NCI-H1092 treated with DMSO at 0.1 percent for 48 hours (cell line): ENCODE measurements around the gene MCCC1.
"Not testable (repeated sequence)": the region's sequence is repeated elsewhere in the genome, so short reads cannot be mapped to it uniquely, and the experiment has no call there.

Experiments
- DNase-seq: peaks from one replicate; lab custom pipeline; 2025; lab: John Stamatoyannopoulos, UW

MCCC1 gene

DNA sequence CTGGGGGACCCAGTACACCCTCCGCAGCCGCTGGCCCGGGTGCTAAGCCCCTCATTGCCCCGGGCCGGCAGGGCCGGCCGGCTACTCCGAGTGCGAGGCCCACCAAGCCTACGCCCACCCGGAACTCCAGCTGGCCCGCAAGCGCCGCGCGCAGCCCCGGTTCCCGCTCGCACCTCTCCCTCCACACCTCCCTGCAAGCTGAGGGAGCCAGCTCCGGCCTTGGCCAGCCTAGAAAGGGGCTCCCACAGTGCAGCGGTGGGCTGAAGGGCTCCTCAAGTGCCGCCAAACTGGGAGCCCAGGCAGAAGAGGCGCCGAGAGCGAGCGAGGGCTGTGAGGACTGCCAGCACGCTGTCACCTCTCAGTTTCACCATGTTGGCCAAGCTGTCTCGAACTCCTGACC, 4.7 kb upstream of the MCCC1 start:
- DNase-seq: not testable (repeated sequence)

DNA sequence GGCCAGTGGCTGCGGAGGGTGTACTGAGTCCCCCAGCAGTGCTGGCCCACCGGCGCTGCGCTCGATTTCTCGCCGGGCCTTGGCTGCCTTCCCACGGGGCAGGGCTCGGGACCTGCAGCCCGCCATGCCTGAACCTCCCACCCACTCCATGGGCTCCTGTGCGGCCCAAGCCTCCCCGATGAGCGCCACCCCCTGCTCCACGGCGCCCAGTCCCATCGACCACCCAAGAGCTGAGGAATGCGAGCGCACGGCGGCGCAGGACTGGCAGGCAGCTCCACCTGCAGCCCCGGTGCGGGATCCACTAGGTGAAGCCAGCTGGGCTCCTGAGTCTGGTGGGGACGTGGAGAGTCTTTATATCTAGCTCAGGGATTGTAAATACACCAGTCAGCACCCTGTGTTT, 1.7 kb upstream of the MCCC1 start:
- not testable (repeated sequence) for DNase-seq

DNA sequence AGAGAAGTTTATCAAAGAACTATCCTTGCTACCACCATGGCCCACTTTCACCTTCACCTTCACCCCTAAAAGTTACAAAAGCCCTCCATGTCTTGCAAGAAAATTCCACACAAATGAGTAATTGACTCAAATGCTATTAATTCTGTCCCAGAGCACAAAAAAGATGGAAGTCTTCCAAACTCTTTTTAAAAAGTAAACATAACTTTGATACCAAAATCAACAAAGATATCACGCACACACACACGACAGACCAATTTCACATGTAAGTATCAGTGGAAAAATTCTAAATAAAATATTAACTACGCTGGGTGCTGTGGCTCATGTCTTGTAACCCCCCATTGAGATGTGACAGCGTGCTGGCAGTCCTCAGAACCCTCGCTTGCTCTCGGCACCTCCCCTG, 1.1 kb upstream of the MCCC1 start:
- DNase-seq: no peak

DNA sequence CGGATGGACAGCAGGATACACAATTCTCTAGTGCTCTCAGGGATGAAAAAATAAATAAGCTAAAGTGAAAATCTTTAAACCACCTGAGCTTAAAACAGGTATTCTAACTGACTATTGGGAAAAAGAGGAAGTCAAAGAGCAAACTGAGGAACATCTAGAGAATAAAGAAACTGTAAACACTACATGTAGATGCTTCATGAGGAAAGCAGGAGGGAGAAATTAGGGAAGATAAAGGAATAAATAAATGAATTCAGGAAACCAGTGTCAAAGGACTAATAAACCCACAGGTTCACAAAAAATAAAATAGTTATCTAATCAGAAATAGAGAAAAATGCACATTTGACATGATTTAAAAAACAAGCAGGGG, 525 bp upstream of the MCCC1 start:
- no peak for DNase-seq

DNA sequence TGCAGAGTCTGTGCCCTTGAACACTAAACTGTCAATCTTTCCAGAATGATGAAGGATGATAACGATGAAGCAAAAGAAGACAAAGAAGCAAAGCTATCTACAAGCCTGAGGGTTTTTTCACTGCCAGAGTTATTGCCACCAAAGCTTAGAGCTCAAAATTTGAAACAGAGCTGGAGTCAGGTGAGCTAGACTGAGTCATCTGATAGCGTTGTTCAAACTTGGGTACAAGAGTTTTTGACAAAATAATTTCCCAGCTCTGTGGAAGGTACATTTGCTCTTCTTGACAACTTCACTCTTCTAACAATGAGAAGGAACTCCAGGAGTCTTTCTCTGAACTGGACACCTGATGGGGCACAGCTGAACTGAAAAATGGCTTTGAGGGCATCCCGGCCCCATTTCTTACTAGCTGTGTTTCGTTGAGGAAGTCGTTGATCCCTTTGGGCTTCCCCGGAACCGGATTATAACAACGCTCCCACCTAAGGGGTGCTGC, 715 bp downstream of the MCCC1 start:
- peak; percentile 23 for DNase-seq

DNA sequence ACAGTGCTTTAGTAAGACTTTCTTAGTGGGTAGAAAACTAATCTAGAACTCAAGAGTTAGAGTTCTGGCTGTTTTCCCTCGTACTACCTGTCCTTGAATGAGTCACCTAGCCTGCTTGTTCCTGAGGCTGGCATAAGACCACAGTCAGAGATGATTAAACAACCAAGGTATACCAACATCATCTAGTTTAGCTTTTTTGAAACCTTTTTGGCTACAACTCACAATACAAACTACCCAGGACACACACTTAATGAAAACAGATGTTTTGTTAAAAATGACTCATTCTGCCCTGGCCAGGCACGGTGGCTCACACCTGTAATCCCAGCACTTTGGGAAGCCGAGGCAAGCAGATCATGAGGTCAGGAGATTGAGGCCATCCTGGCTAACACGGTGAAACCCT, 4.6 kb downstream of the MCCC1 start:
- no peak for DNase-seq

DNA sequence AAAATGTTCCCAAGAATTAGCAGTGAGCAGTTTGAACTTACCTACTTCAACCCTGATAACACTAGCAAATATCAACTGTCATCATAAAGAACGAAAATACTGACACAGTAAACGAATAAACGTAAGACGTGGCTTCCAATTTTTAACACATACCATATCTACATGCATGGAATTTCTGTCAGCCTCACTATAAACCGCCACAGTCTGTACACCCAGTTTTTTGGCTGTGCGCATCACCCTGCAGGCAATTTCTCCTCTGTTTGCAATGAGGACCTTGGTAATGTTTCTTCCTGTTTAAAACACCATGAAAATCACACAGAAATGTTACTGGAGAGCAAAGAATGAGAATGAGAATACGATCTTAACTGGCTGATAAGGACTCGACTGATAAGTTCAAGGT, 7.0 kb downstream of the MCCC1 start:
- DNase-seq: no peak

DNA sequence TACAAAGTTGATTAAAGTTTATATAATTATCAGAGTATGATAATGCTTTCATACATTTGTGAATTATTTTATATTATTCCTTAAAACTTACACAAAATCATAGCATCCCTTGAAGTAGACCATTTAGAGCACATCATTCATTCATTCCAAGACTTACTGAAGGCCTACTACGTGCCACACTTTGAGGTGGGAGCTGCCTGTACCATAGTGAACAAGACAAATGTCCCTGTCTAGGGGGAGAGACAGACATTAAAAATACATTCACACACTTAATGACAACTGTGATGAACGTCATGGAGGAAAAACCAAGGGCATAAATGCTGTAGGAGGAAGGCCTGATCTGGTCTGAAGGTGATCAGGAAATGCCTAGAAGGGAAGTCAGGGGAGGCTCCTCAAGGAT, 12.1 kb downstream of the MCCC1 start:
- no peak for DNase-seq

DNA sequence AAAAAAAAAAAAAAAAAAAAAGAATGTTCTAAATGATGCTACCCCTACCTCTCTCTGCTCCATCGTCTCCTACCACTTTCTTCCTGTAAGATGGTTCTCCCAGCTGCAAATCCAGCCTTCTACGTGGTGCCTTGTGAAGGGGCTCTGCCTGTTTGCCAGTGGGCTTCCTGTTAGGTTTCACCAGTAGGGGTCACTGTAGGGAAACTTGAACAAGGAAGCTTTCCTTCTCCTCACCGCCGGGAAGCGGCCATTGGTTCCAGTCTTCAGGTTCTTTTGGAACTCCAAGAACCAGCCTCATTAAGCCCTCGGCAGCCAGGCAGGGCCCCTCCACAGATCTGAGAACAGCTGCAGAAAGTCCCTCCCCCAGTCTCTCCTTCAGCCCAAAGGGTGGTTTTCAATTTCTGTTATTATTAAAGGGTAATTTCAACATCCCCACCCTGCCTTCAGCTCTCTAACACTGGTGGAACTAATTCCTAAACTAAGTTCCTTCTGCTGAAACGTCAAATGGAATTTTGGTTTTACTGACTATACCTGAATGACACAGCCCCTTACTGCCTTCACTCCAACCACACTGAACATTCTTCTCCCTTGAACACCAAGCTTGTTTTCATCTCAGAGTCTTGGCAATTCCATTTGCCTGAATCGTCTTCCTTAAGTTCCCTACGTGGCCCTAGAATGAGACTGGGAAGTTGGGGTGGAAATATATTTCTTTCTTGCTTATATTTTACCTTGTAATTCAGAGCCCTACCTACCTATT, 13.5 kb downstream of the MCCC1 start:
- peak; percentile 10 for DNase-seq

DNA sequence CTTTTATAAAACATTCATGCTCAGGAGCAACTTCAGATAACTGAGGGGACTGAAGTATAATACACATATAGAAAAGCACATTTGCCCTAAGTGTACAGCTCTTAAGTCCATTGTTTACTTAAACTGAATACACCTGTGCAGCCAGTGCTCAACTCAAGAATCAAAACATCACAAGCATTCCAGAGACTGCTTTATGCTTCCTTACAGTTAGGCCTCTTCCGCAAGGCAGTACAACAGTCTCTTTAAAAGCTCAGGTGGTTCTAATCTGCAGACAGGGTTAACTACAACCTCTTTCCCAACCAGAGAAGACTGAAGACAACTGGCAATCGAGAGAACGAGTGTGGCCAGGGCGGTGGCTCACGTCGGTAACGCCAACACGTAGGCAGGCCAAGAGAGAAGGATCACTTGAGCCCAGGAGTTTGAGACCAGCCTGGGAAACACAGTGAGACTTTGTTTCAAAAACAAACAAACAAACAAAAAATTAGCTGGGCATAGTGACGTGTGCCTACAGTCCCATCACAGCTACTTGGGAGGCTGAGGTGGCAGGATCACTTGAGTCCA, 16.9 kb downstream of the MCCC1 start:
- DNase-seq: no peak

DNA sequence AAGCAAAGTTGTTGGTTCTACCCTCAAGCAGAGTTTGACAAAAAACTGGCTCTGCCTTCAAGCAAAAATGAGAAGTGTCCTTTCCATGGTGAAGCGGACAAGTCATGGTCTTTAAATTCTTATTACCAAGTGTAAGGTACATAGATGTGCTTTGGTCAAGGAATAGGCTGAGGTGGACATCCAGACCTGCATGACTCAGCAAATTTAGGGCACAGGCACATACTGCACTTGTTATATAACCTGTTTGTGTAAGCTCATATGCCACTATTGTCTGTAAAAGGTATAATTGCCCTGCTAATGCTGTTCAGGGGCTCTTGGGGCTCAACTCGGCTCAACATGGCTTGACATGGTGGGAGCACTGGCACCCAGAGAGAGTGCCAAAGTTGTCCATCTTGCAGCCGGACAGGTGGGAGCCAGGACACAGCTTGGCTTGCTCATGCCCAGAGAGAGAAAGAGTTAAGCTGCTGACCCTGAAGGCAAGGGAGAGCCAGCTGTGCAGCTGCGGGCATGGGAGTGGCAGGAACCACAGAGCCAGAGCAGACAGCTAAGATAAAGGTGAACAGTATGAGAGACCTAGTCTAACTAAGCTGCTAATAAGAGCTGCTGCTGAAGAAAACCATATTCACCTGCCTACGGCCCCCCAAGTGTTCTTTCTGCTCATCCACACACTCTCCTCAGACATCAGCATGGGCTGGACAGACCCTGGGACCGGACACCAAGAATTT, 17.7 kb downstream of the MCCC1 start:
- DNase-seq: no peak

DNA sequence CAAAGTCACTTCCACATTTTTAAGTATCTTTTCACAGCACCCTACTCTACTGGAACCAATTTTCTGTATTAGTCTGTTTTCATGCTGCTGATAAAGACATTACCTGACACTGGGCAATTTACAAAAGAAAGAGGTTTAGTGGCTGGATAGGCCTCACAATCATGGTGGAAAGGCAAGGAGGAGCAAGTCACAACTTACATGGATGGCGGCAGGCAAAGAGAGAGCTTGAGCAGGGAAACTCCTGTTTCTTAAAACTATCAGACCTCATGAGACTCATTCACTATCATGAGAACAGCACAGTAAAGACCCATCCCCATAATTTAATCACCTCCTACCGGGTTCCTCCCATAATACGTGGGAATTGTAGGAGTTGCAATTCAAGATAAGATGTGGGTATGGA, 18.7 kb downstream of the MCCC1 start:
- no peak for DNase-seq

DNA sequence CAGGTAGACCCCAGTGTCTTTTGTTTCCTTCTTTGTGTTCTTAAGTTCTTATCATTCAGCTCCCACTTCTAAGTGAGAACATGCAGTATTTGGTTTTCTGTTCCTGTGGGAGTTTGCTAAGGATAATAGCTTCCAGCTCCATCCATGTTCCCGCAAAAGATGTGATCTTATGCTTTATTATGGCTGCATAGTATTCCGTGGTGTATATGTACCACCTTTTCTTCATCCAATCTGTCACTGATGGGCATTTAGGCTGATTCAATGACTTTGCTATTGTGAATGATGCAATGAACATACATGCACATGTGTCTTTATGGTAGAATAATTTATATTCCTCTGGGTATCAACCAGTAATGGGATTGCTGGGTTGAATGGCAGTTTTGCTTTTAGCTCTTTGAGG, 24.4 kb downstream of the MCCC1 start:
- DNase-seq: no peak

DNA sequence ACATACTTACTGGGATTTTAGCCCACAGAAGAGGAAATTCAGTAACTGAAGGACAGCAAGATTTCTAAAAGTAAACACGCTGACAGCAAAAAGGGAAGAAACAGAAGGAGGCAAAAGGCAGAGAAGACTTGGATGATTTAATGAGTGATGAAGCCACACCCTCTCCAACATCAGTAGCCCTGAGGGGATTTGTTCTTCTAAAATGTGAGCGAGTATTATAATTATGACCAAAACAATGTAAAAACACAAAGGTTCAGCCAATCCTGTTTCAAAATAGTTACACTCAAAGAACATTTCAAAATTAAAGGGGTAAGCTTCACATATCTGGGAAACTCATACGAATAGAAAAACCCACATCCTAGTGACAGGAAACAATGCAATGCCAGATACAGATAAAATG, 25.0 kb downstream of the MCCC1 start:
- DNase-seq: no peak

DNA sequence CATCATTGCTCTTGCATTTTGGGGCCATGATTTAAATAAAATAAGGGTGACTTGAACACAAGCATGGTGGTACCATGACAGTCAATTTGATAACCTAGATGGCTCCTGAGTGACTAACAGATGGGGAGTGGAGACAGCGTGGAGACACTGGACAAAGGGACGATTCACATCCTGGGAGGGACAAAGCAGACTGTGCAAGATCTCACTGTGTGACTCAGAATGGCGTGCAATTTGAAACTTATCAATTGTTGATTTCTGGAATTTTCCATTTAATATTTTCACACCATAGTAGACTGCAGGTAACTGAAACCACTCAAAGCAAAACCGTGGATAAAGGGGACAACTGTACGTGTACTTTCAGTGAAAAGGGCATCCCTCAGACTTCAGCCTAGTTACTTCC, 25.5 kb downstream of the MCCC1 start:
- DNase-seq: no peak

DNA sequence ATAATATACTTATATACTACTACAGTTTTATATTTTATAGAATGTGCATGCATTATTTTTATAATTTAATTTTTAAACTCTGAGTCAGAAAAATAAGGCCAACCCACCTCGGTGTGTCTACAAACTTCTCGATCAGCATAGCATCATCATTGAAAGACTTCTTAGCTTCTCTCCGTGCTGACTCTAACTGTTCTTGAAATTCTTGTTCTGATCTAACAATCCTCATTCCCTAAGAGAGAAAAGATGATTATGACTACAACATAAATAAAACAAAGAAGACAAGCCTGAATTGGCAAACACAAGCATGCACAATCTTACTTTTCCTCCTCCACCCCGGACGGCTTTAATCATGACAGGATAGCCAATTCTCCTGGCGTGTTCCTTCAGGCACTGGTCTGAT, 28.4 kb downstream of the MCCC1 start:
- no peak for DNase-seq

DNA sequence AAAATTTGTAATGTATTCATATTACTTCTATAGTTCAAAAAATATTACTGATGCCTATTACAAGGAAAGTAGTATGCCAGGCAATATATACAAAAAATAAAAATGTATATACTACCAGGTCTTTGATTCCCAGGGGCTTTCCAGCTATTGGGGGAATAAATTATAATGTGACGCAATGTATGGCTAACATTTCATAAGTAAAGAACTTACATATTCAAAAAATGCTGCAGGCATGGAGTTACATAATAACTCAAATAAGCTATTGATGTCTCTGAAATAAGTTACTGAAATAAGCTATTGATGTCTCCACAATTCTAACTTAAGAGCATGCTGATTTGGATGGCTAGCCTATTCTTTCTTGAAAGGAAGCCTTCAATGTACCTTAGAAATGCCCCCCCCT, 30.2 kb downstream of the MCCC1 start:
- no peak for DNase-seq

DNA sequence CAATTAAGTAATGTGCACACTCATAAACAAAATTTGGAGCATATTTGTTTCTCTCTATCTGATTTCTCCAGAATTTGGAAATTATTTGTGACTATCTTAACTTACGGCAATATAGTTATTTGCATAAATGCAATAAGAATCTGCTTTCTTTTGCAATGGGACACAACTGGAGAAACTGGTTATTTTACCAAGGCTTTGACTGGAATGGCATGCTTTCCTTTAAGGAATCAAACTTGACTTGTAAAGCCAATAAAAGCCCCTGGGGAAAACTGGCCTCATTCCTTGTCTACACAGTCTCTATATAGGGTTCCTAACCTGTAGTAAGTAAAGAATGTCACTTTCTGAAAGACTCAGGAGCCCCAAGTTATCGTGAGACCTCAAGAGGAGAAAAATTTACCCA, 32.4 kb downstream of the MCCC1 start:
- DNase-seq: not testable (repeated sequence)

DNA sequence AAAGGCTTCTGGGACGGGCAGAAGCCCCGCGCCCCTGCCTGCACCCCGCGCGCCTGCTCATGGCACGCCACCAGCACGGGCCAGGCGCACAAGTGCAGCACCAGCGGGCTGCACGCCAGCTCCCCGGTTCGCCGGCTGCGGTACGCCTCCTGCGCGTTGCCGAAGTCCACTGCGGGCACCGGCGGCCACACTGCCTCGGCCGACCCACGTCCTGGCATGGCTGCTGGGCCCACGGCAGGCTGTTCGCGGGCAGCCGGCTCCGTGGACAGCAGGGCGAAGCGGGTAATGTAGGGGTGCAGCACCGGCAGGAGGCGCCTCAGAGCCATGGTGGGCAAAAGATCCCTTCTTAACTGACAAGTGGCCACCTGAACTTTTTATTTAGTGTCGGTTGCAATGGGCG, 34.8 kb downstream of the MCCC1 start:
- DNase-seq: no peak

DNA sequence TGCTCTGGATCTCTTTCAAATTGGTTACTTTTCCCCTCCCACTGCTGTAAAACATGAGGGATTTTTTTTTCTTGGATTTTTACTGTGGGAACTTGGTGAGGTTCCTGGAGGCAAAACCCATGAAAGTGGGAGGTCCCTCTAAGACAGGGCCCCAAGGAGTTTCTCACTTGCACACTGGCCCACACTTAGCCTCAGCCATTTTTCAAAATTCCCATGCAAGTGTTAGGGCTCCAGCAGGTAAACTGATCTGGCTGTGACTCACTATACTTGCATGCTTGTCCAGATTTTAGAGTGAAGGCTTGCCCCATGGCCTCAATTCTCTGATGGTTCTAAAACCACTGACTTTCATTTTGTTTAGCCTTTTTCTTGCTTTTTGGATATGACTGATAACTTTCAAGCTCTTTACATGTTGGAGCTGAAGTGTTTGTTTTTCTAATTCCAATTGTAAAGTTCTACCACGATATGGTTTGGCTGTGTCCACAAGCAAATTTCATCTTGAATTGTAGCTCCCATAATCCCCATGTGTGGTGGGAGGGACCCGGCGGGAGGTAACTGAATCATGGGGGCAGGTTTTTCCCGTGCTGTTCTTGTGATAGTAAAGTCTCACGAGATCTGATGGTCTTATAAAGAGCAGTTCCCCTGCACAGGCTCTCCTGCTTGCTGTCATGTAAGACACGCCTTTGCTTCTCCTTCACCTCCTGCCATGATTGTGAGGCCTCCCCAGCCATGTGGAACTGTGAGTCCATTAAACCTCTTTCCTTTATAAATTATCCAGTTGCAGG, 37.7 kb downstream of the MCCC1 start:
- DNase-seq: no peak

DNA sequence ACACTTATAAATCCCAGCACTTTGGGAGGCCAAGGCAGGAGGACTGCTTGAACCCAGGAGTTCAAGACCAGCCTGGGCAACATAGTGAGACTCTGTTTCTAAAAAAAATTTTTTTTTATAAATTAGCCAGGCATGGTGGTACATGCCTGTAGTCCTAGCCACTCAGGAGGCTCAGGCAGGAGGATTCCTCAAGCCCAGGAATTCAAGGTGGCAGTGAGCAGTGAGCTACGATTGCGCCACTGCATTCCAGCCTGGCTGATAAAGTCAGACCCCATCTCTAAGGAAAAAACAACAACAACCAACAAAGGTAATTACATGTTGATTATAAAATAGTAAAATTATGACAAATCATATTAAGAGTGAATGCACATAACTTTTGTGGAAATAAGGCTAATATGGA, 40.9 kb downstream of the MCCC1 start:
- no peak for DNase-seq

DNA sequence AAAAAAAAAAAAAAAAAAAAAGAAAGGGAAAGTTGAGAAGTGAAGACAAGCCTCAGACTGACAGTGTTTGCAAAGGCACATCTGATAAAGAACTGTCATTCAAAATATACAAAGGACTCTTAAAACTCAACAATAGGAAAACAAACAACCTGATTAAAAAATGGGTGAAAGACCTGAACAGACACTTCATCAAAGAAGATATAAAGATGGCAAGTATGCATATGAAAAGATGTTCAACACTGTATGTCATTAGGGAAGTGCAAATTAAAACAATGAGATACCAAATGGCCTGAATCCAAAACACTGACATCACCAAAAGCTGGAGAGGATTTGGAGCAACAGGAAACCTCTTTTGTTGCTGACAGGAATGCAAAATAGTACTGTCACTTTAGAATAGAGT, 48.6 kb downstream of the MCCC1 start:
- DNase-seq: no peak

DNA sequence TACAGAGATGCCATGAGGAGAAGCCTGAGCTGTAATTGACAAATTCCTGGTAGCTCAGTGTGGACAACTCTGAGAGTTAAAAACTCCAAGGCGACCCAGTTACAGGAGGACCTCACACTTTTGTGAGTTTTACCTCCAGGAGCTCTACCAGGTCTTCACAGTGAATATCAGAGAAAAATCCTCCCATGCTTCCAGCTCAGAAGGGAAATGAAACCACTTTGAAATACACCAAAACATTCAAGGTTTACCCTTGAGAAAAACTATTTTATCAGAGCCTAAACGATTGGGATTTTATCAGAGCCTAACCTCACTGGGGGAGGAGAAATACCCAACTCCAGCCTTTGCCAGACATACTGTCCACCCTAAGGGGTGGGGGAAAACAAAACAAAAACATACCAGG, 52.4 kb downstream of the MCCC1 start:
- no peak for DNase-seq
